ENCODE data around the gene GCNA. TPM values are rescaled to one million over a fixed set of nuclear protein-coding genes. Genes with fewer than 3 reads are reported as not detected.

GCNA gene
- 3.1 TPM for polyA plus RNA-seq (2012; ENCODE audit: insufficient read depth, insufficient read length)

DNA sequence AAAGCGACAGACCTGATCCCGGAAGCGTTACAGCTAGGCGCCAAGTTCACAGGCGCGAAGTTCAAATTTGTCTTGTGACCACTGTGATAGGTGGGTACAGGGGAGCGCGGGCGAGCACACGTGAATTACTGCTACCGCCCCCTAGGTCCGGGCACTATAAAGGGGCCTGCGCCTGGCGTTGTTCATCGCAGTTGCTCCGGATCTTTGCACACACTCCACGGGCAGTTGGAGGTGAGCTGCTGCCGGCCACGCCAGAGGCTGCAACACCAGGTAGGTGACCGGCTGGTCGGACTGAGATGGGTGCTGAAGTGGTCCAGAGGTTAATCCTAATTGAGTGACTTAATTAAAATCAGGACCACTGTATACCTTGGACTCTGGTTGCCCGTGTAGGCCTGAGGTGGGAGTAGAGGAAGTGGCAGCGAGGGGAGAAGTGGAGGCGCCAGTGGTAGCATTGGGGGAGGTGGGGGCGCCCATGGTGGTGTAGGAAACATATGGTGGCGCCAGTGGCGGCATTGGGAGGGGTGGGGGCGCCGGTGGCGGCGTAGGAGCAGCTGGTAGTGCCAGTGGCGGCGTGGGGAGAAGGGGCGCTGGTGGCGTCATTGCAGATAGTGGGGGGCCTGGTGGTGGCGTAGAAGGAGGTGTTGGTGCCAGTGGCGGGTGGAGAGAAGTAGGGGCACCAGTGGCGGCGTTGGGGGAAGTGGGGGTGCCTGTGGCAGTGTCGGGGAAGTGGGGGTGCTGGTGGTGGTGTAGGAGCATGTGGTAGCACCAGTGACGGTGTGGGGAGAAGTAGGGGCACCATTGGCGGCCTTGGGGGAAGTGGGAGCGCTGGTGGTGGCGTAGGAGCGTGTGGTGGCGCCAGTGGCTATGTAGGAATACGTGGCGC, at the start of gene GCNA:
Gene GCNA, plus strand, starts transcription at position 185 of the 883 bp plus-strand sequence. CDS start 2,385 bp downstream, outside the sequence.
- H3K4me3 ChIP-seq (ENCODE audit: low read length), result no peak within 1 kb of the TSS
- DNase-seq (ENCODE audit: low read depth, low spot score), result no peak

DNA sequence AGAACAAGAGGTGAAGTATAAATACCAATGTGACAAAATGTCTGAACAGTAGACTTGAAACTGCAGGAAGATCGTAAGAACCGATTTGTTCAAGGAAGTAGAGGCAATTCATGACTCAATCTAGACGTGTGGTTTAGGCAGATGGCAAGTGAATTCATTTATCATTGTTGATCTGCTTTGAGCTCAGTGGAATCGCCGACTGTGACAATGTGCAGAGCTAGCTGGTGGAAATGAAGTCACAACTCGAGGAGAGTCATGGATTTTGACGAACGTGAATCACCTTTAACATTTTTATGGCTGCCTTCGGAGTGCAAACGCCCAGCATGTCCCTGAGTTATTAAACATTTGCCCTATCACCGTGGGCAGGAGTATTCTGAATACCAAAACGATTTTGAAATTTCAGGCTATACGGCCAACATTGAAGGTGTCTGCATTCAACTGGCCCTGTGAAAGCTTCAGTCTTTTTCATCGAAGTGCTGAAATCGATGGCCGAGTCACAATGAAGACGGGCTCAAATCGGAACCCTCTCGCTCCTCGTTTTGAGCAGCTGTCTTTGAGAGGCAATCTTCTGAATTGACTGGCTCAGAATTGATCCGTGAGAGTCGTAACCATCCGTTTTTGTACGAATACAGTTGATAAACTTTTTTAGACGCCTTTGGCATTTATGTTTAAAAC, 46.0 kb upstream of the GCNA start:
- DNase-seq (ENCODE audit: low read depth, low spot score), result peak; percentile 79
- peak overlapping the region; percentile 95 for H3K4me3 ChIP-seq (ENCODE audit: low read length)

DNA sequence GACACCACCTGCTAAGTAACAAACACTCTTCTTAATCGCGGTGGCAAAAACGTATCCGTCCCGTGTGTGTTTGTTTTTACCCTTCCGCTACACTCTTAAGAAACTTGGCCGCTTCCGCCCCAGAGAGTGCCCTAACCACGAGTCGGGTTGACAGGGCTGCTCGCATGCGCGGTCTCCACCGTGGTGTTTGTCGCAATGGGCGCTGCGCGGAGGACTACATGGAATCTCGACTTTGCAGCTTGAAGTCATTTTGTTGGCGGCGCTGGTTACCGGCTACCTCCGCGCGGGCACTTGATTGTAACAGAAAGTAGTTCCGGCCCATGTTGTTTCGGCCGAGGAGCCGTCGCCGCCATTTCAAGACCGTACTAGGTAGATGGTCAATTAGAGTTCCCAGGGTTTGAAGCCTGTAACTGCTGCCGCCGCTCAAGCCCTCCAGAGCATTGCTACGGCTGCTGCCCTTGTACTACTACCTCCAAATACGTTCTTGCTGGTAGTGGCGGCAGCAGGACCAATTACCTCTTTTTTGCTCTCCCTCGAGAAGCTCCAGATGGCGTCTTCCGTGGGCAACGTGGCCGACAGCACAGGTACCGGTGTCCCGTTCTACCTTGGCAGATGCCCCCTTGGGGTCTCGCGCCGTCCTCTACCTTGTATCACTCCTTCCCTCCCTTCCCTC, 45.3 kb upstream of the GCNA start, which contains the start of gene OGT:
Gene OGT, plus strand, starts transcription at position 352 of the 673 bp plus-strand sequence. Its CDS starts 196 bp downstream, at position 548.
- H3K4me3 ChIP-seq (ENCODE audit: low read length), result peak within 1 kb of the TSS; percentile 95

GRCh38 chrX:71533516-71533850, 44.8 kb upstream of the GCNA start:
- peak overlapping the region; percentile 95 for H3K4me3 ChIP-seq (ENCODE audit: low read length)
- DNase-seq (ENCODE audit: low read depth, low spot score), result no peak

More for the DNA sequence above, 45.3 kb upstream of the GCNA start, which contains the start of gene OGT:
- peak; percentile 98 for DNase-seq (ENCODE audit: low read depth, low spot score)

DNA sequence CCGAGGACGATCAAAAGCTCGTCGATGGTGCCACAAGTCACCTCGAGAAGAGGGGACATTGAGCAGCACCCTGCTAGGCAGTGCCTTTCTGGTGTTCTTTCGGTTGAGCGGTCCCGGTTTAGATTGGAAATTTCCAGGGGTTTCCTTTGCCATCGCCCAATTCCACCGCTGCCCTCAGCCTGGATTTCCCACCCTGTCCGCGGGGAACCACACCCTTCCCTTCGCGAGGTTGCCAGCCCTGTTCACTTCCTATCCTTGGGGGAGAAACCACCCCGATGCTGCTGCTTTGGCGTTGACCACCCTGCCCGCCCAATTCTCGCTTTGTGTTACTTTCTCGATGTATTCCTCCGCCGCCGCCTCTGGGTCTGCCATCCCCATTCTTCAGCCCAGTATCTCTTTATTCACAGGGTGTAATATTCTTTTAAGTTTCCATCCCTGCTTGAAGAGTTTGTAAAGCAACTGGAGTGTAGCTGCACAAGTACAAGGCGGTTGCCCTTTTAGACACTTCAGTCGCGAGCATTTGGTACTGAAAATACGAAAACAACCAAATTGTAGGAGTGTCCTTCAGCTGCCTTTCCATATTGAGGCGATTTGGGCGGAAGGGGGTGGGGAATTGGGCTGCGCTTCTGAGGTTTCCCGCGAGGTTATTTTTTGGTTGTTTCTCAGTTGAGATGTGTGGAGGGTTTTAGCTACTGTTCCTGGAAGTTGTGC, 44.2 kb upstream of the GCNA start:
- DNase-seq (ENCODE audit: low read depth, low spot score), result peak; percentile 44

DNA sequence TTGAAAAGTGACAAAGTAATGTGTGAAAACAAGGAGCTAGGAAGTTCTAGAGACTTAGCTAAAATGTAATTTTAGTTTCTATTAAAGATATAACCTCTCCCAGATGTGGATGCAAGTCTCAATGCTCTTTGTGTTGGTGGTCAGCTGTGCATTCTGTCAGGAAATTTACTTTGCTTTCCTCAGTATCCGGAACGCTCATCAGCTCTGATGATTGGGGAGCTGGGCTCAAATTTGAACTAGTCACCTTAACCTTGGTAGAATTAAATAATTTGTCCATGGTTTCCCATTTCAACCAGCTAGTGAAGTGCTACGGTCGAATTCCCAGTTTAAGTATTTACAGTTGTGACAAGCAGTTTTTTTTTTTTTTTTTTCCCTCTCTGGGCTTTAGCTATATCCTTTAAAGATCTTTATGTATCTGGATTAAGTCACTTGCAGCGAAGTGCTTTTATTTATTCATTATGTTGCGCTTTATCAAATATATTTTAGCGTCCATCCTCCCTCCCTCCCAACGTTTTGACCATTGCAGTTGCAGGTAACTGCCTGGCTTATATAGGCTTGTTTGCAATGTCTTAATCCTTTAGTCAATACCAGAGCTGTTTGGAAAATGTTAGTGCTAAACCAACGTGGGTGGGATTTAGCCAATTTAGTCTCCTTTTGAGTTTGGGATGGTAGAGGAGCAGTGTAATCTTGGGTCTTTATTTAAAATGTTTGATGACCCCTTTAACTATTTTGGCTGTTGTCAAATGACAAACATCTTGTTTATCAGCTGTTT, 43.3 kb upstream of the GCNA start:
- DNase-seq (ENCODE audit: low read depth, low spot score), result no peak
- H3K4me3 ChIP-seq (ENCODE audit: low read length), result peak overlapping the region; percentile 95

More for the DNA sequence above, 44.2 kb upstream of the GCNA start:
- peak overlapping the region; percentile 95 for H3K4me3 ChIP-seq (ENCODE audit: low read length)

DNA sequence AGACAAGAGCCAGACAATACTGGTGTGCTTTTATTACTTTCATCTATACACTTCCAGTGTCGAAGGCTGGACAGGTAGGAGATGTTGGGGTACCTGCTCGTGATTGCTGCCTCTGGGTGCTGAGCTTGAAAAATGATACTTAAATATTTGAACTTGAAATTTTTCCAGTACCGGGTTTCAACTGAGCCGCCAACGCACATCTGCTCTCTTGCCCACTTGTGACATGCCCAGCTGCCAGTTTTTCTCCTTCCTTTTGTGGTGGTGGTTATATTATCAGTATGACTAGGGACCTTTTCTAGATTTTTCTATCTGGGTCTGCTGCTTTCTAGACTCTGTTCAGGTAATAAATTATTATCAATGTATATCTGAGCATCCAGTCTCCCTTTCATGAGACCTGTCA, 42.0 kb upstream of the GCNA start:
- no peak for DNase-seq (ENCODE audit: low read depth, low spot score)
- no peak overlapping the region for H3K4me3 ChIP-seq (ENCODE audit: low read length)

- H3K4me3 ChIP-seq (ENCODE audit: low read length), result no peak overlapping the region
- no peak for DNase-seq (ENCODE audit: low read depth, low spot score)
These were observed 40.5 kb upstream of the GCNA start for GRCh38 chrX:71537743-71538142.

GRCh38 chrX:71540801-71541200, 37.4 kb upstream of the GCNA start:
- no peak for DNase-seq (ENCODE audit: low read depth, low spot score)
- no peak overlapping the region for H3K4me3 ChIP-seq (ENCODE audit: low read length)

GRCh38 chrX:71541210-71542022, 36.8 kb upstream of the GCNA start:
- DNase-seq (ENCODE audit: low read depth, low spot score), result no peak
- no peak overlapping the region for H3K4me3 ChIP-seq (ENCODE audit: low read length)

DNA sequence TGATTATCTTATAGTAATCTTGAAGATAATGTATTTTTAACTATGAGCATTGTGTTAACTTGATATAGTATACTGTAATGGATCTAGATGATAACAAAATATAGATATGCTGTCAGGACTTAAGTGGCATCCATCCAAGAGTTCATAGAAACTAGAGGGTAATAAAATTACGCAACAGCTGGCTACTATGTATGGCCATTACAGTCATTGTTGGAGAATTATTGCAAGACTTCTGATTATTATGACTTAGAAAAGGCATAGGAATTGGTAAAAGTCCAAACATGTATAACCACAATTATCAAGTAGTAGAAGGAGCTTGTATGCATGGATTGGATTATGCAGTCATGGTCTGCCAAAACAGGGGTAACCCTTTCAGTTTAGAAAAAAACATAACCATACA, 35.8 kb upstream of the GCNA start:
- DNase-seq (ENCODE audit: low read depth, low spot score), result no peak
- H3K4me3 ChIP-seq (ENCODE audit: low read length), result no peak overlapping the region

DNA sequence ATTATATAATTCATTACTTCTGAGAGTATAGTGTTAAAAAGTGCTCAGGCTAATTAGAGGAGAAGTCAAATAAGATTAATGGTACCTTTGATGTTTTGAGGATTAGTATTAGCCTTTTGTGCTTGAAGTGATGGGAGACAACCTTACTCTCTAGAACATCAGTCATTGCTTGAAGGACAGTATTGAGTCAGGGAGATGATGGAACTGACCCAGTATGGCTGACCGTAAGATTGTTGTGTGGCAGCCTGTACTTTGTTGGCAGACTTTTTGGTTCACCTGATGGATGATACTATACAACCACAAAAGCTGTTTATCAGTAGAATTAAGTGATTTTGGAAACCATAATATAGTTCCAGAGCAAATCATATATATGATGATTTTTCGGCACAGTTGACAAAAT, 35.4 kb upstream of the GCNA start:
- no peak for DNase-seq (ENCODE audit: low read depth, low spot score)
- no peak overlapping the region for H3K4me3 ChIP-seq (ENCODE audit: low read length)

DNA sequence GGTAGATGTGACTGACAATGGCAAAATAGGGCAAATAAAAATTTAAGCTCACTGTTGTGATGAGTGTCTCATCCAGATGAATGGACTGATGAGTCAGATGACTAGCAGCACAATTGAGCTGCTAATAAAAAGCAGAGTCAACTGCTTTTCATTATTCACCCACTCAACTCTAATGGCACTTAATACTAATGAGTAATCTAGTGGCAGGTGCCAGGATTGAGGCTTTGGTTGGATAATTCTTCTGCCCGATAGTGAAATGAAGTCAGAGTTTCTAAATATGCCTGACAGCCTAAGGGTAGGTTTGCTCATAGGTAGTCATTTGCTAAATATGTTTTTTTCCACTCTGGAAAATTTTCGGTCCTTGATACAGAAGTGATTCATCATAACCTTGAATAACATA, 34.9 kb upstream of the GCNA start:
- no peak for DNase-seq (ENCODE audit: low read depth, low spot score)
- H3K4me3 ChIP-seq (ENCODE audit: low read length), result no peak overlapping the region

- no peak overlapping the region for H3K4me3 ChIP-seq (ENCODE audit: low read length)
- no peak for DNase-seq (ENCODE audit: low read depth, low spot score)
These were observed 32.9 kb upstream of the GCNA start for GRCh38 chrX:71545364-71545763.

DNA sequence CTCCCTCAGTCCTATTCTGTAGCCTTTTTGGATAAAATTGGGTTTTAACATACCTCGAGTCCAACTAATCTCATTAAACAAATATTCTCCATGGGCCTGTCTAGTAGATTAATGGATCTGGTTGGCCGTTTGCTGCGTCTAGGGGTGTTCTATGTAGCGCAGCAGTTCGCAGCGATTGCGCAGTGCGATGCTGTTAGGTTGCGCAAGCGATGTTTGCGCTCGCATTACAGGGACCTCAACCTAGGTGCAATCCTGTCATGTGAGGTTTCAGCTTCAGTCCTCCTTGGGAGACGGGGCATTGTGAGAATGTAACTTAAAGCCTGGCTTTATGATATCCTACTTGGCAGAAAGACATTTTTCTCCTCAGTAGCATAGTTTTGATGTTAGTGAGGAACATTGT, 31.4 kb upstream of the GCNA start:
- no peak for DNase-seq (ENCODE audit: low read depth, low spot score)
- no peak overlapping the region for H3K4me3 ChIP-seq (ENCODE audit: low read length)

DNA sequence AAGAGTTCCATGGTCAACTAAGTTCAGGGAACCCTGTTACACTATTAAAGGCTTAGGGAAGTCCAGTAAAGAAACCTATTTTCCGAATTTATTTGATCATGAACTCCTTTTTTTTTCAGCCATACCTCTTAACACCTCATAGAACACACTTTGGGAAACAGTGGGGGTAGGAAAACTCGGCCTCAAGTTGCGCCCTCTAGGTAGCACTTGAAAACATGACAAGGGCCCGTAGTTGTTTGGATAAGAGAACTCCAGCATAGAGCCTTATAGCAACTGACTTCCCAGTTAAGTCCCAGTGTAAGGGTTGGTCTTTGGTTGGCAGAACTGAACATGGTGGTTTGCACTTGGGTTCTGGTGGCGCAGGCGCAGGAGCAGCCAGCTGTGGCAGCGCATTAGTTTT, 30.9 kb upstream of the GCNA start:
- H3K4me3 ChIP-seq (ENCODE audit: low read length), result no peak overlapping the region
- DNase-seq (ENCODE audit: low read depth, low spot score), result no peak

GRCh38 chrX:71549986-71550385, 28.3 kb upstream of the GCNA start:
- DNase-seq (ENCODE audit: low read depth, low spot score), result no peak
- no peak overlapping the region for H3K4me3 ChIP-seq (ENCODE audit: low read length)

- H3K4me3 ChIP-seq (ENCODE audit: low read length), result no peak overlapping the region
- no peak for DNase-seq (ENCODE audit: low read depth, low spot score)
These were observed 27.7 kb upstream of the GCNA start for GRCh38 chrX:71550578-71550977.

Data from Jurkat, Clone E6-1 (cell line).